ENCODE data around the gene PNMA6E.

DNA sequence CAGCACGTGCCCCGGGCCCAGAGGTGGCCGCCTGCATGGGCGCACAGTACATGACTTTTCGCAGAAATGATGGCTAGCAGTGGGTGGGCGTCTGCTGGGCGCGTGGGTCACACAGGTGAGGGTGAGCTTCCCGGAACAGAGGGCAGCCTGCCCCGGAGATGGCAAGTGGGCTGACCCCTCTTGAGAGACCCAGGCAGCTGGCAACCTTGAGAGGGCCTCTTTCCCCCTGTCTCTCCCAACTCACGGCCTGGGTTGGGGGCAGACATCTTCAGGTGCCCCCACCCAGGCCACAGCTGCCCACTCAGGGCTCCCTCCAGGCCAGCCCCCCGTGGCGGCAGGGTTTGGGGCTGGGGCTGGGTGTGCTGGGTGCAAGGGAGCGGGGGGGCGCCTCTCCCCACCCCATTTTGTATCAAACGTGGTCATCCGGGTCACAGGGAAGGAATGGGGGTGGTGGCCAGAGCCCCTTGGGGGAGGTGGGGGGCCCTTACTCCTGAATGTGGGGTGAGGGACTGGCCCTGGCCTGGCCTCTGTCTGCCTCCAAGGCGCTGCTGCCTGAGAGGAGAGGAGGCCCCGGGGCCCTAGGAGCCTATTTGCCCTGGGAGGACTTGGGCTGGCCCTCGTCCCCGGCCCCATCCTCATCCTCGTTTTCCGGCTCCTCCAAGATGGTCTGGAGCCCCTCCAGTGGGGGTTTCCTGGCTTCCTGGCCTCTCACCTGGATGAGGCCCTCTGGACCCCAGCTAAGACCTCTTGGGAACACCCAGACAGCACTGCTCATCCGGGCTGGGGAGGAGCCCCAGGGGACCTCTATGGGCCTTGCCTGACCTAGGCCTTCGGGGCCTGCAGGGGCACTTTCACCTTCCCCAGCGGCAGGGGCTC is 4.6 kb downstream of the PNMA6E start:
- TF ChIP-seq, protein P1, sequence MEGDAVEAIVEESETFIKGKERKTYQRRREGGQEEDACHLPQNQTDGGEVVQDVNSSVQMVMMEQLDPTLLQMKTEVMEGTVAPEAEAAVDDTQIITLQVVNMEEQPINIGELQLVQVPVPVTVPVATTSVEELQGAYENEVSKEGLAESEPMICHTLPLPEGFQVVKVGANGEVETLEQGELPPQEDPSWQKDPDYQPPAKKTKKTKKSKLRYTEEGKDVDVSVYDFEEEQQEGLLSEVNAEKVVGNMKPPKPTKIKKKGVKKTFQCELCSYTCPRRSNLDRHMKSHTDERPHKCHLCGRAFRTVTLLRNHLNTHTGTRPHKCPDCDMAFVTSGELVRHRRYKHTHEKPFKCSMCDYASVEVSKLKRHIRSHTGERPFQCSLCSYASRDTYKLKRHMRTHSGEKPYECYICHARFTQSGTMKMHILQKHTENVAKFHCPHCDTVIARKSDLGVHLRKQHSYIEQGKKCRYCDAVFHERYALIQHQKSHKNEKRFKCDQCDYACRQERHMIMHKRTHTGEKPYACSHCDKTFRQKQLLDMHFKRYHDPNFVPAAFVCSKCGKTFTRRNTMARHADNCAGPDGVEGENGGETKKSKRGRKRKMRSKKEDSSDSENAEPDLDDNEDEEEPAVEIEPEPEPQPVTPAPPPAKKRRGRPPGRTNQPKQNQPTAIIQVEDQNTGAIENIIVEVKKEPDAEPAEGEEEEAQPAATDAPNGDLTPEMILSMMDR (IDR thresholded peaks at IDR 0.05), result no peak
- TF ChIP-seq POLR2A (IDR thresholded peaks at IDR 0.05), result no peak
